Activated T-cell treated with anti-CD3 and anti-CD28 coated beads for 4 hours (primary cell): ENCODE results near the gene PEX1.
"Not testable (repeated sequence)": the region's sequence is repeated elsewhere in the genome, so short reads cannot be mapped to it uniquely, and the experiment has no call there.

ENCODE experiments used
- DNase-seq: peaks from one replicate; pipeline ENCODE4 v3.0.0-alpha.2; 2020

PEX1 gene

DNA sequence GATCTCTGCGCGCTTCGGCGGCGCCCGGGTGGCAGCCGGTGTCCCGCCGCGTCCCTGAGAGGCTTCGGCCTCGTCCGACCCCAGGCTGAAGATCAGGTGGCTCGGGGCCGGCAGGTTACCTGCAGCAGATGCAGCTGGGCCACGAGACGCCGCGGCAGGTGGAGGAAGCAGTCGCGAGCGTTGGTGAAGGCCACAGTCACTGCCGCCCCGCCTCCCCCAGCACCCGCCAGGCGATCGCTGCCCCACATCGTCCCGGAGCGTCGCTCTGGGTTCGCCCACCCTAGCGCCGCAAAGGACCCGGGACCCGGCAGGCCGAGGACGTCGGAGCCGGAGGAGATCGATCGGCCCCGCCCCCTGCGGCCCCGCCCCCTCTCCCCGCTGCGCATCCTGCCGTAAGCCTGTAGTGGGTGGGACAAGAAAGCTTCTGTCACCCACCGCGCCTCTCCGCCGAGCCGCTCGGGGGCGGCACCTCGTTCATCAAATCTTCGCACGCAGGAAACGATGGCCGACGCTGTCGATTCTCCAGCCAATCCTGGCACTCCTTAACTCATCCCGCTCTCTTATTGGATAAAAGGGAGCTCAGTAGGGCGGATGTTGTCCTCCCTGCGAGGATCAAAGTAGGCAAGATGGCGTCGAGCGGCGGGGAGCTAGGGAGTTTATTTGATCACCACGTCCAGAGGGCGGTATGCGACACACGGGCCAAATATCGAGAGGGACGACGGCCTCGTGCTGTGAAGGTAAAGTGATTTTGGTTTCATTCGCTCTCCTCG lies at the start of gene PEX1, which contains the start of gene RBM48:
TSS of gene PEX1 (minus strand) at position 333 of the 770 bp plus-strand sequence. CDS start at position 248, 85 bp downstream.
TSS of gene RBM48 (plus strand) at position 608 of the 770 bp plus-strand sequence. CDS start at position 627, 19 bp downstream.
- peak; percentile 89 for DNase-seq

DNA sequence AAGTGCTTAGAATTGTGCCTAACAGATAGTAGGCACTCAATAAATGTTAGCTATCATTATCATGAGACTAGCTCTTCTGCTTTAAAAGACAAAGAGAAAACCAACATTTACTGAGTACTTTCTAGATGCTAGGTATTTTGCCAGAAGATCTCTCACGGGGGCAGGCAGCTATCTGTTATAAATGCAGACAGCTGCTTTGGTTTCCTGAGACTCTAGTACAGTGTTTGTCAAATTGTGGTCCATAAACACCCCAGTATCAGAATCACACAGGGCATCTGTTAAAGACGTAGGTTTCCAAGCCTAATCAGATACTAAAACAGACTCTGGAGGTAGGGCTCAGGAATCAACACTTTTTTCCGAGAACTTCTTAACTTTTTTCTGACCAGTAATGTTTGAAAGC lies 48.0 kb upstream of the PEX1 start:
- DNase-seq, result no peak

DNA sequence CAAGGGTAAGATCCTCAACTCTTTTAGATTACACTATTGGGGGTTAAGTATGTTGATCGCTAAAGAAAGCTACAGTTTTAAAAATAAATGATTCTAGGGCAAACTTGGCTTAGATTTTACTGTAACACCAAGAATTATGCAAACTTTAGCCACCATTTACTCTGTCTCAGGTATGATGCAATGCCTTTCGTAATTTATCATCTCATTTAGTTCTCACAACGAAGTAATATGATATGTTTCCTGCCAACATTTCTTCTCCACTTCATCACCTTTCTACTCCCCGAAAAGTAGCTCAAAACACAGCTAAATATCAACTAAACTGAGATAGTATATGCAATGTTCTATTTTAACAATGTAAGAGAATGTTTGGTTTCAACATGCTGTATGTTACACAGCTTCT lies 40.8 kb upstream of the PEX1 start:
- DNase-seq, result no peak

DNA sequence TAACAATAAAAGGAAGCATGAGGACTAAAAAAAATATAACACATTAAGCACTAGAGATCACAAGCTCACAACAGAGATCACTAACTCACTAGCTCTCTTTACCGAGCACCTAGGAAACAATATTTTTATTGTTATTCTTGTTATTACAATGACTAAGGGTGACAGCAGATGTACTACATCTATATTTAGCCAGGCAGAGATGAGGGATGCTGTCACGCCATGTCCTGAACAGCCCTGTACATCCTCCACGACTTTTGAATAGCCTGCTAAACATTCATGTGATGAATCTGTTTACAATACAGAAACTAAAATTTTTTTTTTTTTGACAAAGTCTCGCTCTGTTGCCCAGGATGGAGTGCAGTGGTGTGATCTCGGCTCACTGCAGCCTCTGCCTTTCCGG lies 39.1 kb upstream of the PEX1 start:
- no peak for DNase-seq

DNA sequence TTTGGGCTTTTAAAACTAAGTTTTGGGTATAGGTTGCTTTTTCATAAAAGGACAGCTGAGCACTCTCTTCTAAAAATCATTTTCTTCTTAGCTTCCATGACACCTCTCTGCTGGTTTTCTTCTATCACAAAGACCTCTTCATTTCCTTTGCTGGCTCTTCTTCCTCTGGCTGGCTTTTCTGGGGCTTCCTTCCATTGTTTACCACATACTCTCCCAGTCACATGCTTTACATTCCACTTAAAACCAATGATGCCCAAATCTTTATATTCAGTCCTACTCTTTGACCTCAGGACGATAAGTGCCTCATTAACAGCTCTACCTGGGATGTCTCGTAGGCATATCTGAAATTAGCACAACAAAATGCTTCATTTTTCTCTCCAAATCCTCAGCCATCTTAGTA lies 35.0 kb upstream of the PEX1 start:
- no peak for DNase-seq

DNA sequence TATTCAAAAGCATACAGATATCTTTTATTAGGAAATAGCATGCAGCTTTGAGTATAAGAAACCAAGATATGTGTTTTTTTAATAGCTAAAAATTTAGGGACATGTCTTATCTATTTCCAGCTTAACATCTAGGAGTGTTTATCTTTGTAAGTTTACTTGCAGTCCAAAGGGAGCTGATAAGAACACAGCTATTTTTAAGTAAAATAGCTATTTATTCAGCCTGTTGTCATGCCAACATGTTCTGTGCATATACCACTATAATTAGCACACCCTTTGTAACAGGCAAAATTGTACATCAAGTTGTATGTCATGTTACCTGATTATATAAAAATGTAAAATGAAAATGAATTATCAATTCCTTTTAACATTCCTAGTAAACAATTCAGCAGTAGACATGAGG lies 32.3 kb upstream of the PEX1 start:
- no peak for DNase-seq

DNA sequence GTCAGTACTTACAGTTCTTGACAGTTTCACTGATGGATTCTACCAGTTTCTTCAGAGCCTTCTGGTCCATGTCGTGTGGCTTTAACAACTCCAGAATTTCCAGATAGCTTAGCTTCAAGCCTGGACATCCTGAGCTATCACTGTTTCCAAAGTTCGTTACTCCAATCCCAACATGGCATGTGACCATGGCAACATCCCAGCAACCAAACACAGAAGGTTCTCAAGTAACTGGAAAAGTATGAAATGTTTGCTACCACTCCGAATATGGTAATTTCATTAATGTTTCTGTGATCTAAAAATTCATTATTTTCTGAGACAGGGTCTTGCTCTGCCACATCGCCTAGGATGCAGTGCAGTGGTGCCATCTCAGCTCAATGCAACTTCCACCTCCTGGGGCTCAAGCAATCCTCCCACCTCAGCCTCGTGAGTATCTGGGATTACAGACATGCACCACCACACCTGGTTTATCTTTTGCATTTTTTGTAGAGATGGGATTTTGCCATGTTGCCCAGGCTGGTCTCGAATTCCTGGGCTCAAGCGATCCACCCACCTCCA lies 29.6 kb upstream of the PEX1 start:
- DNase-seq, result no peak

DNA sequence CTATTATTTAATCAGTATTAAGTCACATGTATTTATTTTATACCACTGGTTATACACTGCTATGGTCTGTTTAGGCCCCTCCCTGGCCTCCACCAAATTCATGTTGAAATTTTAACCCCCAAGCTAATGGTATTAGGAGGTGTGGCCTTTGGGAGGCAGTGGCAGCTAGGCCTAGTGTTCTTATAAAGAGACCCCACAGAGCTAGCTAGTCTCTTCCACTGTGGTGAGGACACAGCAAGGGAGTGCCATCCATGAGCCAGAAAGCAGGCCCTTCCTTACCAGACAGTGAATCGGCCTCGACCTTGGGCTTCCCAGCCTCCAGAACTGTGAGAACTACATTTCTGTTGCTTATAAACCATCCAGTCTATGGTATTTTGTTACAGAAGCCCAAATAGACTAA lies 28.9 kb upstream of the PEX1 start:
- no peak for DNase-seq

DNA sequence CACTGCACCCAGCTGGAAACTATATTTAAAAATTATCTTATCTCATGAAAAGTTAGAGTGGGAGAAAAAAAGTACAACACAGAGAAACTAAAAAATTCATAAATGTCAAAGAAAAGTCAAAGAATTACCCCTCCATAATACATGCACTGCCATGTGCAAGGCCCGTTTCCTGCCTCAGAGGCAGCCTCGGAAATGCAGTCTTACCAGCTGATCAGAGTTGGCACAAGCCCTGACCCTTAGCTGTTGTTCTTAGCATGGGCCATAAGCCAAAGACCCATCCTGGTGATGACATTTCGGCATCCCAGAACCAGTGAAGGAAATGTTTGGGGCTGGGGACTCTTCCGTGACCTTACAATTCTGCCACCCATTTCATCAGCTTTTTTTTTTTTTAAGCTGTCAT lies 21.9 kb upstream of the PEX1 start:
- DNase-seq, result no peak

DNA sequence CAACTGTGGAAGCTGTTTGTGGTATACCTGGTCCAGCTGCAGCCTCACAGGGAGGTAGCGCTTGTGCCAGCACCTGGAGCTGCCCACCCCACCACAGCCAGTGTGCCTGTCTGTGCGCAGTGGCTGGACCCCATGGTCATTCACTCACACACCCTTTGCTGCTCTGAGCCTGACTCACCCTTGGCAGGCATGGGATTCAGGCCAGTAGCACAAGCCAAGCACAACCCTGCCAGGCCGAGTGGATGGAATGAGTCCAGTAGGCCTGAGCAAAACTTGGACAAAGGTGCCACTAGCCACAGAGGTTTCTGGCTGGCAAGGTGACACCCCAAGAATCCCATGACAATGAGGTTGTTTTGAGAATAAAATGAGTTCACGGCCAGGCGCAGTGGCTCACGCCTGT lies 19.3 kb upstream of the PEX1 start:
- no peak for DNase-seq

DNA sequence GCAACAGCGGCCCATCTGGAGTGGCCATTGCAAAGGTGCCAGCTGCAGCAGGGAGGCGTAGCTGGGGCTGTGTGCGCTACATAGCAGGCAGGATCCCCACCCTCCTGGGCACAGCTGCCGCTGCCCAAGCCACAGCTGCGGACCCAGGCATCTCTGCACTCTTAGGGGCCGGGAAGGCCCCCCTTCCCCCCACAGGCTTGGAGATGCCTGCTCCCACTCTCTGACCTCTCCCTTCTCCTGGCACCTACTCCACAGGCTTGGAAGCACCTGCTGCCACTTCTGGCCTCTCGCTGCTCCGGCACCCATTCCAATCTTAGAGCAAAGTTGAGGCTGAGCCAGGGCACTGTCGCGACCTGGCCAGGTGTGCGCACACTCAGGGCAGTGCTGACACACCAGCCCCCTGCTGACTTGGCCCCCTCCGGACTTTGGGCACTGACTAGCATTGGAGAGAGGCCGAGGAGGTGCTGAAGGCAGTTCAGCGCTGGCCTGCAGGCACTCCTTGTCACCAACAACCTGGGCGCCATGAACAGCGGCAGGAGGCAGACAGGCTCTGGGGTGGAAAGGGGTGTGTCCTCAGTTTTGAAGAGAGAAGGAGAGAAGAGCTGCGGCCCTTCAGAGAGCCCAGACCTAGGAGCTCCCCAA lies 18.7 kb upstream of the PEX1 start:
- DNase-seq, result no peak

DNA sequence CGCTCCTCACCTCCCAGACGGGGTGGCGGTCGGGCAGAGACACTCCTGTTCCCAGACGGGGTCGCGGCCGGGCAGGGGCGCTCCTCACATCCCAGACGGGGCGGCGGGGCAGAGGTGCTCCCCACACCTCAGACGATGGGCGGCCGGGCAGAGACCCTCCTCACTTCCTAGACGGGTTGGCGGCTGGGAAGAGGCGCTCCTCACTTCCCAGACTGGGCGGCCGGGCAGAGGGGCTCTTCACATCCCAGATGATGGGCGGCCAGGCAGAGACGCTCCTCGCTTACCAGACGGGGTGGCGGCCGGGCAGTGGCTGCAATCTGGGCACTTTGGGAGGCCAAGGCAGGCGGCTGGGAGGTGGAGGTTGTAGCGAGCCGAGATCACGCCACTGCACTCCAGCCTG lies 16.8 kb upstream of the PEX1 start:
- DNase-seq, result not testable (repeated sequence)

DNA sequence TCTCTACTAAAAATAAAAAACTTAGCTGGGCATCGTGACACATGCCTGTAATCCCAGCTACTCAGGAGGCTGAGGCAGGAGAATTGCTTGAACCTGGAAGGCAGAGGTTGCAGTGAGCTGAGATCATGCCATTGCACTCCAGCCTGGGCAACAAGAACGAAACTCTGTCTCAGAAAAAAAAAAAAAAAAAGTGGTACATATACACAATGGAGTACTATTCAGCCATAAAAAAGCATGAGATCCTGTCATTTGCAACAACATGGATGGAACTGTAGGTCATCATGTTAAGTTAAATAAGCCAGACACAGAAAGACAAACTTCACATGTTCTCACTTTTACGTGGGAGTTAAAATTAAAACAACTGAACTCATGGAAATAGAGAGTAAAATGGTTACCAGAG lies 15.2 kb upstream of the PEX1 start:
- not testable (repeated sequence) for DNase-seq

DNA sequence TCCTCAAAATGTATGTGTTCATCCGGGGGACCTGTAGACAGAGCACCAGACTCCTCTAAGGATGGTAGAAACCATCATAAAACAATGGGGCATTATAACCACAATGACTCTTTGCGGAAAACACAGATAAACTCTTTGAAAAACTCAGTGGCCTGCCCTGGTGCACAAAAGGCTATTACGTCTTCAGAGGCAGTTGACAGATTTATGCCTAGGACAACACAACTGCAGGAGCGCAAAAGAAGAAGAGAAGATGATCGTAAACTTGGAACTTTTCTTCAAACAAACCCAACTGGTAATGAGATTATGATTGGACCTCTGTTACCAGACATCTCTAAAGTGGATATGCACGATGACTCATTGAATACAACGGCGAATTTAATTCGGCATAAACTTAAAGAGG lies 6.3 kb upstream of the PEX1 start:
- DNase-seq, result no peak

DNA sequence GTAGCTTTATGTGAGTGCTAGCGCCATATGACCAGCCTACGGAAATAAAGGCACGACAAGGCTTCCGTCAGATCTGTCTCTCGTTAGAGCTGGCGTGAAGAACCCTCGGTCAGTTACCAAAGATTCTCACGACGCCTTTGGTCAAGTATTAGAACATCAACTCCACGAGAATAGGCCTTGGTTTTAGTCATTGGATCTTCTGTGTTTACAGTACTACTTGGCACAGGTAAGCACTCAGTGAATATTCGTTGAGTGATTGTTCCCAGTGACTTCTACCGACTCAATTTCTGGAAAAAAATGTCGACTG lies 591 bp upstream of the PEX1 start:
- DNase-seq, result no peak

DNA sequence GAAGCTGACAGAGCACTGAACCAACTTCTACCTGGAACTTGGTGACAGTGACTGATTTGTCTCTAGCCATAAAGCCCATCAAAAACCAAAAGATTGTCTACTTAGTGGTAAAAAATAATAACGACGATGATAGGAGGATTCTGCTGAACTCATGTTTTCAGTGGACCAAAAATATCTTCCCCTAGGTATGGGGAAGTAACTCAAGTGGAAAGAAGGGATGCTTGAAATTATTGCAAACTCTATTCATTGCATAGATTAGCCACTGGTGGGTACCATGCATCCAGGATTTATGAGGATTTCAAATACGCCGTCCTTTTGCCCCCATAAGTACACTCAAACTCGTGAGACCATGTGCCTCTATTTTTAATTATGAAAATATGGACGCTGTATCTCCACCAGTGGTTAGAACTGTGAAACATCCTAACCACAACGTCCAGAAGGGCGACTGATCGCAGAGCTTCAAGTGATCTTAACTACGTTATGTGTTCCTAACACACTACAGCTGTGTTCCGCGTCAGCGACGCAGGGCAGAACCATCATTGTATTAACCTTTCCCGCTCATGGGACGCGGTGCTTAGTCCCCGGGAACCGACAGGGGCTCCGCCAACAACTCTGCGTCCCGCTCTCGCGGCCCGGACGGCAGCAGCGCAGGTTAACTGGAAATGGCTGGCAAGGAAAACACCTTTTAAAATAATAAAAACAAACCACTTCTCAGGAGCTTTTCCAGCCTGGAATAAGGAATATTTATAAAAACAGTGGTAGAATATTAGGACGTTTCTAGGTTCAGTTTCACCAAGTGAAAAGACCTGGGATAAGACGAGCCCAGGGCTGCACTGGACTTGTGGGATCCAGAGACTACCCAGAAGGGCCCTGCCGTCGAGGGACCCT lies 776 bp downstream of the PEX1 start:
- DNase-seq, result peak; percentile 17

DNA sequence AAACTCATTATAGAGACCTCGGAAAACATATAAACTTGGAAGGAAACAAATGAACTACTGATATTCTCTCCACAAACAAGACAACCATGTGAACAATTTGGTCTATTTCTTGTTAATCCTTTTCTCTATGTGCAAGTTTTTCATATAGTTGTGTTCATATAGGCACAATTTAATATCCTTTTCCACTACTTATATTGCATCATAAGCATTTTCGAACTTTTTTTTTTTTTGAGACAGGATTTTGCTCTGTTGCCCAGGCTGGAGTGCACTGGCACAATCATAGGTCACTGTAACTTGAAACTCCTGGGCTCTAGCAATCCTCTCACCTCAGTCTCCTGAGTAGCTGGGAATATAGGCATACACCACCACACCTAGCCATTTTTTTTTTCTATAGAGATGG lies 5.2 kb downstream of the PEX1 start:
- DNase-seq, result no peak

DNA sequence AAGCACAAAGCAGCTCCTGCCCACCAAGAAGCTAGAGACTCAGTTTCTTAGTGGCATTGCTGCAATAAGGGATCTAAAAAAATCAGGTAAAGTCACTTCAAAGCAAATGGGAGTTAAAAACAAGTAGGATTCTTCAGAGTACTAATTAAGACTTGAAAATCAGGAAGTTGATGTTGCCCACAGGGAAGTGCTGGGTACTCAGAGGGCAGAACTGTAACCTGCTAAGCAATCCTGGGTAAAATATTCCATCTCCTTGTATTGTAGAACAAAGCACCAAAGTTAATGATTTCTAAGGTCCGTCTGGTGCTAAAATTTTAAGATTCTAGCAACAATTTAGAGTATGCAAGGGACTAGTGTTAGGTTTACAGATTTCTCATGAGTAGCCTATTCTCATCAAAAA lies 8.3 kb downstream of the PEX1 start:
- no peak for DNase-seq

DNA sequence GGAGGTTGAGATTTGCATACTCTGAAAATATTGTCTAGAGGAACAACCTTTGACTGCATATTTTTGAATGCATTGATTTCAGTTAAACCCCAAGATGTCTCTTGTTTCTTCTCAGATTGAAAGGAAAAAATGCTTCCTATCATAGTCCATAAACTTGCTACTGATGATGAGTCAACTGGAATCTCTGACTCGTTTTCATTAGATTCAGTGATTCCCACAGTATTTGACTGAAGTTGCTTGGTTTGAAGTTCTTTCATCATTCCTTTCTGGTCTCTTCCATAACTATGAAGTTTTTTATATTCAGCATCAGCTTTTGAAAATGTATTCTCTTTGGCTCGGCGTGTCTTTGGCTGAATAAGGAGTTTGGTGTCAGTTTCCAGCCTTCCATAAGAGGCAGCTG lies 10.7 kb downstream of the PEX1 start:
- DNase-seq, result no peak

DNA sequence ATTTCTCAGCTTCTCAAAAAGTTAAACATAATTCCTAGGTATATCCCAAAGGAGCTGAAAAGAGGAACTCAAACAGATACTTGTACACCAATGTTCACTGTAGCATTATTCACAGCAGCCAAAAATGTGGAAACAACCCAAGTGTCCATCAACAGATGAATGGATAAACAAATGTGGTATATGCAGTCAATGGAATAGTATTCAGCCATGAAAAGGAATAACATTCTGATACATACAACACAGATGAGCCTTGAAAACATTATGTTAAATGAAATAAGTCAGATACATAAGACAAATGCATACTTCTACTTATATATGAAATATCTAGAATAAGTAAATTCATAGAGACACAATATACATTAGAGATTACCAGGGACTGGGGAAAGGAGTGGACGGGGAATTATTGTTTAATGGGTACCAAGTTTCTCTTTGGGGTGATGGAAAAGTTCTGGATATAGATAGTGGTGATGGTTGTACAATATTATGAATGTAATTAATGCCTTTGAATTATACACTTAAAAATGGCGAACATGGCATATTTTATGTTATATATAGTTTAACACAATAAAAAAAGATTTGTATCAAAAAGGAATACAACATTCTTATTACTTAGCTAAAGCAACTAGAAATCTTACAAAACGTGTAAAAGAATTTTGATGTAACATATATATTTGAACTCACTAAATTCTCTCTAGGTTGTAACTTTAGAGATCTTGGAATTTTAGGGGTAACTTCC lies 15.0 kb downstream of the PEX1 start:
- no peak for DNase-seq

DNA sequence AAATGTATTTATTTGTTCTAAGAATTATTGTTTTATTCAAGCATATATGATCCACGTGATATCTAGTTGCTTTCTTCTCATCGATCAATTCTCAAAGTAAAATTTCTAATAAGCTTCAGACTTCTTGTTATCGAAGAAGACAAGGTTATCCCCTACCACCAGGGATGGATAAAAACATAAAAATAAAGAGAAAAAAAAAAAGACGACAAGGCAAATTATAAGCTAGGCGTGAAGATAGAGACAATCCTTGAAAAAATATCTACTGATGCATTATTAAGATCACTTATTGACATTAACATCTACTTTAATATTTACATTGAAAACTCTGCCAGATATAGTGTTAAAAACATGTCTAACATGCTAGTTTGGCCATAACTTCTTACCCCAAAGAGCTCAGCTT lies 19.4 kb downstream of the PEX1 start:
- DNase-seq, result no peak

DNA sequence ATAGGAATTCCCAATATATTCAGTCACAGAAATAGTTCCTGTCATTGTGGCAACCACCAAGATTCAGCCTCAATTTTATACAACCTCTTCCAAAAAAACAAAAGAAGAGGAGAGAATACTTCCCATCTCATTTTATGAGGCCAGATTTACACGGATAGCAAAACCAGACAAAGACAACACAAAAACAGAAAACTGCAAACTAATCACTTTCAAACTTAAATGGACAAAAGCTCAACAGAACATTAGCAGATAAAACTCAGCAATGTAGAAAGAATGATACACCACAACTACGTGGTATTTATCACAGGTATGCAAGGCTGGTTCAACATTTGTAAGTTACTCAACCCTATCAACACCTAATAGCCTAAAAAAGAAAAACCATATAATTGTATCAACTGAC lies 22.0 kb downstream of the PEX1 start:
- no peak for DNase-seq

DNA sequence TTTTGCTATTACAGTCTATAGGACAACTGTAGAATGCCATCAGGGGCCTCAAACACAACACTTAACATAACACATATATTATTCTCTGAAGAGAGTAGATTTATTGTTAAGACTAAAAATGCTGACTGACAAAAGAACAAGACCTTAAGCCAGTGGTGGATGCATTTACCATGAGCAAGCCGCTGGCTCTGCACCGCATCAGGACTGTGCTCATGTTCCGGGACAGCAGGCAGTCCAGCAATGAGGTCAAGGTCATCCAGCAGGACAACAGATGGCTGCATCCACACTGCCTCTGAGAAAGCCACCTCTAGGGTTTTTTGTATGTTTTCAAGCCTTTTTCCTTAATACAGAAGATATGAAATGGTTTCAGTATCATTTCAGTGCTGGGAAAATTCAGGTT lies 23.8 kb downstream of the PEX1 start:
- DNase-seq, result no peak
